ENCODE measurements around the gene NEXN.

NEXN gene

DNA sequence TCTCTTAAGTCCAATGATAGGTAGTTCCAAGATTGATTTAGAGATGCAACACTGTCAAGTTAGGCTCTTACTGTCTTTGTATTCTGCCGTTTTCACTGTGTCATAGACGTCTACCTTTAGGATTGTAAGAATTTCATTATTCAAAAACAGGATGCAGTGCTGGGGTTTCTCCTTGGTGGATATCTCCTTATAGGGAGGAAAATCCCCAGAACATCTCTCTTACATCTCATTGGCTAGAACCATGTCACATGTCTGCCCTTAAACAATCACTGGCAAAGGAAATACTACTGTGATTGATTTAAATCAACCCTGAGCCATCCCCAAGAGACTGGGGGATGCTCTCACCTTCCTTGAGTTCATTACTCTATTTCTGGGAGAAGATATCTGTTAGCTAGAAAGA lies 101.3 kb downstream of the NEXN start:
- Mint-ChIP-seq H3K4me1 (ENCODE audit: low read depth) (peaks cover 53% of the 10 kb centered on the region), H3K27me3 (no peaks in the 10 kb centered on the region), H3K9me3 (no peaks in the 10 kb centered on the region), H3K36me3 (ENCODE audit: low read depth) (peaks cover 41% of the 10 kb centered on the region), H3K4me3 (no peak overlapping the region), H3K27ac (no peak overlapping the region)

DNA sequence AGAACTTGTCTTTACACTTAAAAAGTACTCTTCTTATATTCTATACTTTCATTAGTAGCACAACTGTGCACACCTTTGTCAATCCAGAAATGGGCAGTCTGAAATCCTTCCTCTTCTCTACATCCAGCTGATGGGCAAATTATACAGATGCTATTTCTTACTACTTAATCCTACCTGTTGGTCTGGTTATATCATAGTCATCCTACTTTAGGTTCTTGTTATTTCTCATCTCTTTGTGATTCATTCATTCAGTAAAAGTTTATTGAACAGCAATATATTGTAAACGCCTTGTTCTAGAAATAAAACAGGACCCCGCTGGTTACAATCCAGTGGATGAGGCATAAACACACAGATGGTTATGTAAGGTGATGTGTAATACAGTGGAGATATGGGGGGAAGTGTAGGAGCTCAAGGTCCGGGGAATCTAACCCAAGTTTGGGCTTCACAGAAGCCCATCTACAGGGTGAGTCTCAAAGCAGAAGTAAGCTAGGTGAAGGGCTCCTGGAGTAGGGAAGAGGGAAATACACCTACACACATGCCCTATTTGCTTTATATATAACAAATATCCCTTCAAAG lies 102.3 kb downstream of the NEXN start:
- no peak overlapping the region for H3K4me3 Mint-ChIP-seq
- no peak overlapping the region for H3K27ac Mint-ChIP-seq
- no peaks in the 10 kb centered on the region for H3K27me3 Mint-ChIP-seq
- peaks cover 39% of the 10 kb centered on the region for H3K36me3 Mint-ChIP-seq (ENCODE audit: low read depth)
- H3K4me1 Mint-ChIP-seq (ENCODE audit: low read depth): peaks cover 46% of the 10 kb centered on the region
- H3K9me3 Mint-ChIP-seq: no peaks in the 10 kb centered on the region

DNA sequence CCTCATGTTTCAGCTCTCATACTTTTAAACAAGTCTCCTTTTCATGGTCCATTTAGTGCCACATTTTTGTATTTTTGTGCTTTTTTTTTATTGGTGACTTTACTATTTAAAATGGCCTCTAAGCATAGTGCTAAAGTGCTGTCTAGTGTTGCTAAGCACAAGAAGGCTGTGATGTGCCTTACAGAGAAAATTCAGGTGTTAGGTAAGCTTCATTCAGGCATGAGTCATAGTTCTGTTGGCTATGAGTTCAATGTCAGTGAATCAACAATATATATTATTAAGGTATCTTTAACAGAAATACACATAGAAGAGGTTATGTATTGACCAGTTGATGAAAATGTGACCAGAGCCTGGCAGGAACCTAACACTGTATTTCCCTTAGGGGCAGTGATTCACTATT lies 103.2 kb downstream of the NEXN start:
- Mint-ChIP-seq H3K27me3 (no peaks in the 10 kb centered on the region), H3K4me3 (no peak overlapping the region), H3K4me1 (ENCODE audit: low read depth) (peaks cover 37% of the 10 kb centered on the region), H3K9me3 (no peaks in the 10 kb centered on the region), H3K36me3 (ENCODE audit: low read depth) (peaks cover 35% of the 10 kb centered on the region), H3K27ac (no peak overlapping the region)

All from stimulated activated naive CD8-positive, alpha-beta T cell treated with anti-CD3 and anti-CD28 coated beads, Interleukin-15, Interleukin-2, amounts not matched to agents 100 ng/mL and 50 ng/mL, for 24 hours (primary cell).